HG02610 (cell line): ENCODE measurements around the gene CGRRF1.
A peak's percentile ranks its signal among the peaks of the same experiment; 100 is the strongest.

Experiments
- ATAC-seq: cut with Tn5 transposase; IDR thresholded peaks from one replicate; pipeline ENCODE4 v1.9.1; 2021; ENCODE audit warnings: mild to moderate bottlenecking, moderate library complexity; ENCODE audit not compliant: unreplicated experiment

Gene CGRRF1

DNA sequence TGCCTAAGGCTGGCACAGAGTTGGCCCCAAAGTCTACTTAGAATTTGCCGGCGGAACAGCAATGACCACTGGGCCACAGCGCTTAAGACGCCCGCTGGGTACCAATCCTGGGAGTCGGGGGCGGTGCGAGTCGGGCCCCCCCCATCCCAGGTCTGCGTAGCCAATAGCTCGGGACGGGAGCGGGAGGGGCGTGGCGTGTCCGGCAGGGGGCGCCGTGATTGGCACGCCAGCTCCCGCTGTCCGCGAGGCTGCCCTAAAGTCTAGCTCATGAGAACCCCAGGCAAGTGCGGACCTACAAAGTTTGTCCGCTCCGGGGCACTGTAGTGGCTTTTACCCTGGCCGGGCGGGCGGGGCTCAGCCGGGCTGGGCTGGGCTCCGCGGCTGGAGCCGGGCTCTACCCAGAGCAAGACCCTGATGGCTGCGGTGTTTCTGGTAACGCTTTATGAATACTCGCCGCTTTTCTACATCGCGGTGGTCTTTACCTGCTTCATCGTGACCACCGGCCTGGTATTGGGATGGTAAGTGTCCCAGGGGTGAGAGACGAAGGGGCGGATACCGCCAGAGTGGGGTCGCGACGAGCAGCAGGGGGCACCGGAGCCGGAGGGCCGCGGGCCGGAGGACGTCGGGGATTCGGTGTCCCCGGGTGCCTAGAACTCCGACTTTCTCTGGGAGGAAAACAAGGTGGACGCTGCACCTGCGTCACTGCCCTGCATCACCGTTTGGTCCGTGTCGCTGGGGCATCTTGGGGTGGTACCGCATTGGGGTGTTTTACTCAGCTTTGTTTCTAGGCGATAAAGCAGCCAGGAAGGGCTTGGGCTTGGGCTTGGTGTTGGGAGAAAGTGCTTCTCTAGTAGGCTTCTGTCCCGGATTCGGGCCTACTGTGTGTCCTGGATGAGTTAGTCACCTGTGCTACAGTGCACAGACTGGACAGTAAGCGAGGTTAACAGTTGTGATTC lies at the start of gene CGRRF1:
Gene CGRRF1 (plus strand): TSS at position 361 of the 956 bp plus-strand sequence. CDS start 54 bp downstream, at position 415.
- peak; percentile 98 for ATAC-seq

DNA sequence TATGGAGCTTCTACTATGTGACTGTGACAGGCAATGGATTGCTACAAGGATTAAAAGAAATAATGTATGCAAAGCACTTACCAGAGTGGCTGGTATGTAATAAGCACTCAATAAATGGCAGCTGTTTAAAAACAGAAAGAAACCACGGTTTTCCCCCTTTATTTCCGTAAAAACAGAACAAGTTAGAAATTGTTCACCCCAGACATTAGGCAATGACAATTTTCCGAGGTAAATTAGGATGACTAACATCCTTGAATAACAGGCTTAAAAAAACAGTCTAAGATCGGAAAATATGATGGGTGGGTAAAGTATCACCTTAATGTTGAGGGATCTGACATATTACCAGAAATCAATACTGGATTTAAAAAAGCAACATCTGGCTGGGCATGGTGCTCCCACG lies 47.7 kb upstream of the CGRRF1 start:
- no peak for ATAC-seq

- no peak for ATAC-seq
These were observed 44.1 kb upstream of the CGRRF1 start for GRCh38 chr14:54465654-54466053.

GRCh38 chr14:54467280-54467679 lies 42.4 kb upstream of the CGRRF1 start:
- no peak for ATAC-seq

GRCh38 chr14:54470701-54471100 lies 39.0 kb upstream of the CGRRF1 start:
- no peak for ATAC-seq

DNA sequence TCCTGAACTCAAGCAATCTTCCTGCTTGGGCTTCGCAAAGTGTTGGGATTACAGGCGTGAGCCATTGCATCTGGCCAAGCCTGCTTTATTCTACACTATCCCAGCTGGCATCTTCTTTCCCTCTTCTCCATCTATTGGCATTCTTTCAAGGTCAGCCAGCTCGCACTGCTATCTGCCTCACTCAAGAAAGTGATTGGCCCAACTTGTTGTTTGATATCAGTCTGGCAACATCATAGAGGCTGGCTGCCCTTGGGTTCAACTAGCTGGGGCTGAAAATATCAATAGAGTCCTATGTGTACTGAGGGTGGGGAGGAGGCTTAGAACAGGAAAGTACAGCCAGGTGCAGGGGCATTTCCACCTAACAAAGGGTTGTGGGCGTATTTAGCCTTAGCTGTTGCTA lies 38.1 kb upstream of the CGRRF1 start:
- ATAC-seq = no peak

GRCh38 chr14:54472315-54472714 lies 37.4 kb upstream of the CGRRF1 start:
- no peak for ATAC-seq

GRCh38 chr14:54474232-54474793 lies 35.4 kb upstream of the CGRRF1 start:
- ATAC-seq = no peak

- no peak for ATAC-seq
These were observed 34.4 kb upstream of the CGRRF1 start for GRCh38 chr14:54475187-54475899.

GRCh38 chr14:54475911-54476310 lies 33.8 kb upstream of the CGRRF1 start:
- ATAC-seq = no peak

DNA sequence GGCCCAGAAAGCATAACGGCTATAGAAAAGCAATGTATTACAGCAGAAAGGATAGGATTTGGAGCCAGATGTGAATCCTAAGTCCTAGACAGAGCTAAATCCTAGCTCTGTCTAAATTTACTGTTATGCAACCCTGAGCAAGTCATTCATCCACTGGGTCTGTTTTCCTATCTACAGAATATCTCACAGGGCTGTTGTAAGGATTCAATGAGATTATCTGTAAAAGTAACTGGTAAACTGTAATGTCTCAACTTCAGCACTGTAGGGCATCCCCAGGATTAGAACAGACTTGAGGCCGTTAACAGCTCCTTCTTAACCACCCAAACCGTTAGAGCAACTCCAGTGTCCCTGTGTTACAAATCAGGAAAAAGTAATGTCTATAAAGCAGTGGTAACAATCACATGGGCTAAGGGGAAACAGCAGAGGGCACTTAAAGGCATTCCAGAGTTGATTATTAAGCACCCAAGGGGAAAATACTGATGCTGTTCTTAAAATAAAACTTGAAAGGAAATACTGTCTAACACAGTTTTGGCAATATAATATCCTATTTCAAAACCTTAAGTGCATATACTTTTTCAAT lies 31.0 kb upstream of the CGRRF1 start:
- no peak for ATAC-seq

GRCh38 chr14:54480830-54481562 lies 28.7 kb upstream of the CGRRF1 start:
- no peak for ATAC-seq

DNA sequence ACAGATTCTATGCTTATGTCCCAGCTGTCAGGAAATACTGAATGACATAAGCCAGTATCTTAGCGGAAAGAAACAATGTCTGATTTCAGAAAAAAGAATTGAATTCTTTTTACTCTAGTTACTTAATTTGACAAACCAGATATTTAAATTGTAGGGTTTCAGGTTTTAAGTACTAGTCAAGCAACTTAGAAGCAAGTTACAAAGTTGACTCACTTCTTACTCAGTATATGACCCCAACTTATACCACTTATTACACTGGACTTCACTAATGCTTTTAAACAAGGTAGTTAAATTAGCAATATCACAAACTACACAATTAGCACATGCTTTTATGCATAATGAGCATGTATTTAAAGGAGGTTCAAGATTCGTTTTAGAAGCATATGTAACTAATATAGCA lies 28.0 kb upstream of the CGRRF1 start:
- no peak for ATAC-seq

- no peak for ATAC-seq
These were observed 26.5 kb upstream of the CGRRF1 start for GRCh38 chr14:54483073-54483745.

DNA sequence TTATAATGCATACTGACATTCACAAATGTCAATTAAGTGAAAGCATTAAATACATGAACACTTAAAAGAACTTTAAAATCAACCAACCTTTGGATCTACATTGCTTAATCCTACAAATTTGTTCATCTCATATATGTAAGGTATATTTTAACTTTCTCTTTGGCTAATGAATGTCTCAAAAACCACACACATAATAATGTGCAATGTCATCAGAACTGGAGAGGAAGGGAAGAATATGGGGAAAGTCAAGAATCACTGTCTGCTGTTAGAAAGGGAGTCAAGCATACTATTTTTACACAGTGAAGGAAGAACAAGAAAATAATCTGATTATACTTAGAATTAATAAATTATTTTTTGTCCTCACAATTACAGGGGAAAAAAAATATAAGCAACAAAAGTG lies 25.9 kb upstream of the CGRRF1 start:
- no peak for ATAC-seq

DNA sequence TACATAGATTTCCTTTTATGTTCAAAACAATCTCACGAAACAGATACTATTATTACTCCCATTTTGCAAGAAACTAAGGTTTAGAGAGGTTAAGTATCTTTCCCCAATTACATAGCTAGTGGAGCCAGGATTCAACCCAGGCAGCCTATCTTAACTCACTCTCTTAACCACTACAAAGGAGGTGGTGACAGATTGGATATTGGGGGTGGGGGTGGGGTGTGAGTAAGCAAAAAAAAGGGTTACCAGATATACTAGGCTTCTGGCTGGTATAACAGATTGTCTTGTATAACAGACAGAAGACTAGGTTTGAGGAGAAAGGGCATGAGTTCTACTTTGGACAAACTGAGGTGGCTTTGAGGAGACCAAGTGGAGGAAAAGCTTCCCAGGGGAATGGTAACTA lies 23.0 kb upstream of the CGRRF1 start:
- no peak for ATAC-seq

GRCh38 chr14:54487771-54488170 lies 21.9 kb upstream of the CGRRF1 start:
- ATAC-seq = no peak

DNA sequence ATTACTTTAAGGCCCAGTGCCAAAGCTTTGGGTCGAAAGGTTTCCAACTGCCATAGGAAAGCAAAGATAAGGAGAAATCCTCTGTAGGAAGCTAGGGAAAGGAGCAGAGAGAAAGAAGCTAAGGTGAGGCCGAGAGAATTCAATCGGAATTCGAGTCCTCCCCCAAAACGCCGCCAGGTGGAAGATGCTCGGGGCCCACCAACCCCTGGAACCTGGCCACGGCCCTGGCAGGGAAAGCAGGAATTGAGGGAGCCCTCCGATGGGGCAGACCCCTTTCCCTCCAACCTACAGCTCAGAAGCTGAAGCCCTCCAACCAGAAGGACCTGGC lies 21.4 kb upstream of the CGRRF1 start:
- ATAC-seq = no peak

DNA sequence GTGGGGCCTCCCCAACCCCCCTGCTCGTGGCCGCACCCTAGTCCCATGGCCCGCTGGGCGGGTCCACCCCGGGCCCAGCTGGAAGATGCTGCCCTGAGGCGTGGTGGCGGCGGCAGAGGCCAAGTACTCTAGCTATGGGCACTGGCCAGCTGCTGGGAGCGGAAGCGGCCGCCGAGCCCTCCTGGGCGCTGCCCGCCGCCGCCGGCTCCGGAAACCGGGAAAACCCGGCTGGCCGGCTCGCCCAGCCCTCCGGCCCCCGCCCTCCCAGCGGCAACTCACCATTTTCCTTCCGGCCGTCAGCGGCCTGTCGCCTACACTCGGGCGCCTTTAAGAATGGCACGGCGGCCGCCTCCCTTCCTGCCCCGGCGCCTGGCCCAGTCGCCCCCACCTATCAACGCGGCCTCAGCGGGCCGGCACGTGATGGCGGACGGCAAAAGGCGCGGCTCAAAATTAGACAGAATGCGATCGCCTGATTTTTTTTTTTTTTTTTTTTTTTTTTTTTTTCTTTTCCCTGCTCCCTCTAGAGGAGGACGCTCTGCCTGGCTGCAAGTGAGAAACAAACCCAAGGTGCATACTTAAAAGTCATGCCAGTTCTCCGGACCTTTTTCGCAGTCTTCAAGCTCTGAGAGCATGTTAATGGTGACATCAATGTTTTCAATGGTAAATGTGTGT lies 20.9 kb upstream of the CGRRF1 start, which contains the start of gene GMFB:
Gene GMFB (minus strand): TSS at position 335 of the 672 bp plus-strand sequence. CDS start 53 bp downstream, at position 282.
- ATAC-seq = peak; percentile 95

DNA sequence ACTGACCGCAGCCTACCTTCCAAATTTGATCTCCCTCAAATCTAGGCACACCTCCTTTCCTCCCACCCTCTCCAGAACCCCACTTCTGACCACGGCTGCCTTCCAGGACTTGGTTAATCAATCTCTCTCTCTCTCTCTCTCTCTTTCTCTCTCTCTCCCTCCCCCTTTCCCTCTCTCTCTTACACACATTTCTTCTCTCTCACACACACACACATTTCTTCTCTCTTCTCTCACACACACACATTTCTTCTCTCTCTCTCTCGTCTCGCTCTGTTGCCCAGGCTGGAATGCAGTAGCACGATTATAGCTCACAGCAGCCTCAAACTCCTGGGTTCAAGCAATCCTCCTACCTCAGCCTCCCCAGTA lies 20.4 kb upstream of the CGRRF1 start:
- no peak for ATAC-seq
